HepG2 (cell line): ENCODE results near the gene TMEM256. TPM values are rescaled to one million over a fixed set of nuclear protein-coding genes. Genes with fewer than 3 reads are reported as not detected.
A peak's percentile ranks its signal among the peaks of the same experiment; 100 is the strongest.

ENCODE experiments used
- BCL6 ChIP-seq: IDR thresholded peaks from 2 replicates; pipeline ENCODE4 v1.6.1; 2016; ENCODE audit warnings: missing genetic modification reagents, missing compliant biosample characterization
- CEBPB ChIP-seq: IDR thresholded peaks from 2 replicates; pipeline ENCODE4 v1.6.1; 2011; ENCODE audit warnings: low read depth, low read length, improper control_type of control experiment, borderline replicate concordance
- KLF11 ChIP-seq: IDR thresholded peaks from 2 replicates; pipeline ENCODE4 v1.6.1; 2016; ENCODE audit warnings: missing compliant biosample characterization
- MATR3 ChIP-seq: sonication (generic); formaldehyde crosslinking; IDR thresholded peaks from 2 replicates; pipeline ENCODE4 v1.4.0; 2020; ENCODE audit warnings: missing genetic modification reagents
- MEIS2 ChIP-seq: sonication (generic); formaldehyde crosslinking; IDR thresholded peaks from 2 replicates; pipeline ENCODE4 v1.9.0; 2021; ENCODE audit warnings: mild to moderate bottlenecking, missing genetic modification reagents
- PHB2 ChIP-seq: fragments of 450-650 bp; IDR thresholded peaks from 2 replicates; pipeline ENCODE4 v1.6.1; 2018; ENCODE audit not compliant: partially characterized antibody
- SMARCC2 ChIP-seq: fragments of 450-650 bp; IDR thresholded peaks from 2 replicates; pipeline ENCODE4 v1.6.1; 2017; ENCODE audit warnings: antibody characterized with exemption, mild to moderate bottlenecking
- SNAI1 ChIP-seq: sonication (generic); formaldehyde crosslinking; IDR thresholded peaks from 2 replicates; pipeline ENCODE4 v1.5.0; 2020; ENCODE audit warnings: mild to moderate bottlenecking, missing genetic modification reagents, borderline replicate concordance
- SP2 ChIP-seq: sonication (generic); formaldehyde crosslinking; IDR thresholded peaks from 2 replicates; pipeline ENCODE4 v1.5.1; 2020; ENCODE audit warnings: mild to moderate bottlenecking, missing genetic modification reagents
- TBL1XR1 ChIP-seq: fragments of 150-350 bp; IDR thresholded peaks from 2 replicates; pipeline ENCODE4 v1.6.1; 2014; ENCODE audit warnings: borderline replicate concordance, low read length; ENCODE audit not compliant: partially characterized antibody
- ZBTB3 ChIP-seq: sonication (generic); formaldehyde crosslinking; IDR thresholded peaks from 2 replicates; pipeline ENCODE4 v1.4.0; 2020; ENCODE audit warnings: low read depth, mild to moderate bottlenecking, moderate library complexity, missing genetic modification reagents, borderline replicate concordance
- ZBTB46 ChIP-seq: sonication (generic); formaldehyde crosslinking; IDR thresholded peaks from 2 replicates; pipeline ENCODE4 v1.4.0; 2020; ENCODE audit warnings: mild to moderate bottlenecking, missing genetic modification reagents, borderline replicate concordance
- ZFP41 ChIP-seq: sonication (generic); formaldehyde crosslinking; IDR thresholded peaks from 2 replicates; pipeline ENCODE4 v1.4.0; 2020; ENCODE audit warnings: mild to moderate bottlenecking, missing genetic modification reagents, borderline replicate concordance
- ZNF124 ChIP-seq: sonication (generic); formaldehyde crosslinking; IDR thresholded peaks from 2 replicates; pipeline ENCODE4 v1.4.0; 2020; ENCODE audit warnings: missing genetic modification reagents
- ZNF546 ChIP-seq: sonication (generic); formaldehyde crosslinking; conservative IDR thresholded peaks from 2 replicates; pipeline ENCODE4 v1.8.1; 2023; ENCODE audit warnings: mild to moderate bottlenecking, missing genetic modification reagents
- ZNF569 ChIP-seq: sonication (generic); formaldehyde crosslinking; IDR thresholded peaks from 2 replicates; pipeline ENCODE4 v1.5.0; 2020; ENCODE audit warnings: mild to moderate bottlenecking, missing genetic modification reagents, moderate library complexity, borderline replicate concordance
- ZNF639 ChIP-seq: conservative IDR thresholded peaks from 2 replicates; pipeline ENCODE4 v1.6.1; 2018; ENCODE audit warnings: missing genetic modification reagents
- ZNF781 ChIP-seq: sonication (generic); formaldehyde crosslinking; IDR thresholded peaks from 2 replicates; pipeline ENCODE4 v1.5.1; 2020; ENCODE audit warnings: borderline replicate concordance, mild to moderate bottlenecking, missing genetic modification reagents; ENCODE audit errors: not compliant biosample characterization
- ZNF782 ChIP-seq: sonication (generic); formaldehyde crosslinking; IDR thresholded peaks from 2 replicates; pipeline ENCODE4 v1.4.0; 2020; ENCODE audit warnings: missing genetic modification reagents, mild to moderate bottlenecking, borderline replicate concordance
- ZNF879 ChIP-seq: sonication (generic); formaldehyde crosslinking; IDR thresholded peaks from 2 replicates; pipeline ENCODE4 v1.8.1; 2023; ENCODE audit warnings: missing genetic modification reagents
- ZZZ3 ChIP-seq: sonication (generic); formaldehyde crosslinking; IDR thresholded peaks from 2 replicates; pipeline ENCODE4 v1.4.0; 2020; ENCODE audit warnings: missing genetic modification reagents, mild to moderate bottlenecking, borderline replicate concordance
- polyA plus RNA-seq, 8 experiments: library from polyadenylated mRNA; depleted of rRNA in 3 of 8; stranded (reverse) in 7 of 8; unstranded in 1 of 8; fragments of >200 nt; fragmentation: Illumina TruSeq in 4 of 8; extraction: Trizol in 4 of 8; gene quantifications; 2 replicates each; pipeline versions ENCODE4 v1.2.1 to v1.2.3, GENCODE V29; 2011 to 2016; ENCODE audit warnings: low read depth in 4 of 8, missing spikeins in 1 of 8, mixed read lengths in 1 of 8; ENCODE audit not compliant: insufficient read depth in 1 of 8
- total RNA-seq, 5 experiments: library from RNA; depleted of rRNA; stranded (reverse); fragments of >200 nt; fragmentation: Illumina TruSeq; extraction: Trizol; gene quantifications; 2 replicates each; pipeline ENCODE4 v1.2.3, GENCODE V29; 2016; ENCODE audit warnings: low read depth in 1 of 5
- TF ChIP-seq, protein P1 (sequence below): sonication (generic); formaldehyde crosslinking; conservative IDR thresholded peaks from 2 replicates; pipeline ENCODE4 v1.5.0; 2020; ENCODE audit warnings: missing genetic modification reagents
- TF ChIP-seq, protein P2 (sequence below): sonication (generic); formaldehyde crosslinking; IDR thresholded peaks from 2 replicates; pipeline ENCODE4 v1.5.1; 2020; ENCODE audit warnings: missing genetic modification reagents, mild to moderate bottlenecking, borderline replicate concordance

The TMEM256 gene
- total and polyA plus RNA-seq, 2 of the 13 experiments (the other 11 are each of a cell fraction or from before 2014, with no cell fraction given): 231 to 252 TPM

GRCh38 chr17:7444682-7445618 is 41.1 kb upstream of the TMEM256 start, which contains the start of gene CHRNB1 (continued):
- TF ChIP-seq ZNF639 (CRISPR knock-in tag) (no peak), BCL6 (CRISPR knock-in tag) (peak; percentile 15; the same call in 1 of the 2 replicates), ZZZ3 (CRISPR knock-in tag) (0 out of 2 replicates have a peak, but pooled peaks have one; percentile 36), MEIS2 (peak; percentile 44; the same call in 1 of the 2 replicates), ZNF879 (CRISPR knock-in tag) (no peak), SP2 (CRISPR knock-in tag) (no peak), ZNF782 (CRISPR knock-in tag) (peak; percentile 56; the same call in 1 of the 2 replicates), ZNF124 (0 out of 2 replicates have a peak, but pooled peaks have one; percentile 64), ZBTB46 (no peak), SNAI1 (CRISPR knock-in tag) (peak; percentile 93; the same call in 1 of the 2 replicates), MATR3 (CRISPR knock-in tag) (no peak), TBL1XR1 (peak; percentile 48), ZBTB3 (CRISPR knock-in tag) (no peak), ZNF569 (CRISPR knock-in tag) (no peak), KLF11 (no peak; the same call in 1 of the 2 replicates), SMARCC2 (no peak), PHB2 (no peak), ZNF546 (CRISPR knock-in tag) (no peak), ZNF781 (CRISPR knock-in tag) (no peak), ZFP41 (CRISPR knock-in tag) (no peak), CEBPB (peak; percentile 63; the same call in 1 of the 2 replicates)
- TF ChIP-seq, protein P1, sequence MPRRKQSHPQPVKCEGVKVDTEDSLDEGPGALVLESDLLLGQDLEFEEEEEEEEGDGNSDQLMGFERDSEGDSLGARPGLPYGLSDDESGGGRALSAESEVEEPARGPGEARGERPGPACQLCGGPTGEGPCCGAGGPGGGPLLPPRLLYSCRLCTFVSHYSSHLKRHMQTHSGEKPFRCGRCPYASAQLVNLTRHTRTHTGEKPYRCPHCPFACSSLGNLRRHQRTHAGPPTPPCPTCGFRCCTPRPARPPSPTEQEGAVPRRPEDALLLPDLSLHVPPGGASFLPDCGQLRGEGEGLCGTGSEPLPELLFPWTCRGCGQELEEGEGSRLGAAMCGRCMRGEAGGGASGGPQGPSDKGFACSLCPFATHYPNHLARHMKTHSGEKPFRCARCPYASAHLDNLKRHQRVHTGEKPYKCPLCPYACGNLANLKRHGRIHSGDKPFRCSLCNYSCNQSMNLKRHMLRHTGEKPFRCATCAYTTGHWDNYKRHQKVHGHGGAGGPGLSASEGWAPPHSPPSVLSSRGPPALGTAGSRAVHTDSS: no peak
- TF ChIP-seq, protein P2, sequence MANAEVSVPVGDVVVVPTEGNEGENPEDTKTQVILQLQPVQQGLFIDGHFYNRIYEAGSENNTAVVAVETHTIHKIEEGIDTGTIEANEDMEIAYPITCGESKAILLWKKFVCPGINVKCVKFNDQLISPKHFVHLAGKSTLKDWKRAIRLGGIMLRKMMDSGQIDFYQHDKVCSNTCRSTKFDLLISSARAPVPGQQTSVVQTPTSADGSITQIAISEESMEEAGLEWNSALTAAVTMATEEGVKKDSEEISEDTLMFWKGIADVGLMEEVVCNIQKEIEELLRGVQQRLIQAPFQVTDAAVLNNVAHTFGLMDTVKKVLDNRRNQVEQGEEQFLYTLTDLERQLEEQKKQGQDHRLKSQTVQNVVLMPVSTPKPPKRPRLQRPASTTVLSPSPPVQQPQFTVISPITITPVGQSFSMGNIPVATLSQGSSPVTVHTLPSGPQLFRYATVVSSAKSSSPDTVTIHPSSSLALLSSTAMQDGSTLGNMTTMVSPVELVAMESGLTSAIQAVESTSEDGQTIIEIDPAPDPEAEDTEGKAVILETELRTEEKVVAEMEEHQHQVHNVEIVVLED (CRISPR knock-in tag): peak; percentile 47; the same call in 1 of the 2 replicates
